GM10266 (cell line): ENCODE results near the gene CXorf38.

Experiments used
- DNase-seq: peaks from one replicate; pipeline ENCODE4 v3.0.0; 2012; ENCODE audit errors: extremely low spot score
- TF ChIP-seq, protein P1 (sequence below): IDR thresholded peaks from 2 replicates; pipeline ENCODE4 v1.5.1; 2012; ENCODE audit warnings: mild to moderate bottlenecking, low read depth; ENCODE audit not compliant: control insufficient read depth, insufficient read depth; ENCODE audit errors: missing control alignments

Gene CXorf38

DNA sequence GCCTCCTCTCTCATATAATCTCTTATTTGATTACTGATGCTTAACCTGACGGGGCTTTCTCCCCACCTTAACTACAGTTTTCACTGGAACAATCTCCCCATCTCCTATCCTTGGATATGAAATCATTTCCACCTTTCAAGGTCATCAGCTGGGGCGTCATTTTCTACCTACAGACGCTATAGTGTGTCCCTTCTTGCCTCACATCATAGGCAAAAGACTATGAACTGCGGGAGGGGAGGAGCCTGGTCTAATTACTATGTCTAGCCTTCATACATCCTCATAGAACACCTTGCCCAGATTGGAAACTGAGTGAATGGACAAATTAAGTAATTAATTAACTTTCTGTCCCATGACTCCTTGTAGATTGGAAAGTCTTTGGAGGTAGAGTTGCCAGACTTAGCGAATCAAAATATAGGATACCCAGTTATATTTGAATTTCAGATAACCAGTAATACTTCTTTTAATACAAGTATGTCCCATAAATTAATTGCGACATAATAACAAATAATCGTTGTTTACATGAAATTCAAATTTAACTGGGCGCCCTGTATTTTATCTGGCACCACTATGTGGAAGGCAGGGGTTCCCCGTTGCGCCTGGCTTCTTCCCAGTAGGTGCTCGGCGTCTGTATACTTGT is 67.3 kb downstream of the CXorf38 start:
- TF ChIP-seq, protein P1, sequence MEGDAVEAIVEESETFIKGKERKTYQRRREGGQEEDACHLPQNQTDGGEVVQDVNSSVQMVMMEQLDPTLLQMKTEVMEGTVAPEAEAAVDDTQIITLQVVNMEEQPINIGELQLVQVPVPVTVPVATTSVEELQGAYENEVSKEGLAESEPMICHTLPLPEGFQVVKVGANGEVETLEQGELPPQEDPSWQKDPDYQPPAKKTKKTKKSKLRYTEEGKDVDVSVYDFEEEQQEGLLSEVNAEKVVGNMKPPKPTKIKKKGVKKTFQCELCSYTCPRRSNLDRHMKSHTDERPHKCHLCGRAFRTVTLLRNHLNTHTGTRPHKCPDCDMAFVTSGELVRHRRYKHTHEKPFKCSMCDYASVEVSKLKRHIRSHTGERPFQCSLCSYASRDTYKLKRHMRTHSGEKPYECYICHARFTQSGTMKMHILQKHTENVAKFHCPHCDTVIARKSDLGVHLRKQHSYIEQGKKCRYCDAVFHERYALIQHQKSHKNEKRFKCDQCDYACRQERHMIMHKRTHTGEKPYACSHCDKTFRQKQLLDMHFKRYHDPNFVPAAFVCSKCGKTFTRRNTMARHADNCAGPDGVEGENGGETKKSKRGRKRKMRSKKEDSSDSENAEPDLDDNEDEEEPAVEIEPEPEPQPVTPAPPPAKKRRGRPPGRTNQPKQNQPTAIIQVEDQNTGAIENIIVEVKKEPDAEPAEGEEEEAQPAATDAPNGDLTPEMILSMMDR, result no peak
- no peak for DNase-seq

GRCh38 chrX:40579141-40579540 is 68.2 kb downstream of the CXorf38 start:
- TF ChIP-seq, protein P1, result no peak
- no peak for DNase-seq

DNA sequence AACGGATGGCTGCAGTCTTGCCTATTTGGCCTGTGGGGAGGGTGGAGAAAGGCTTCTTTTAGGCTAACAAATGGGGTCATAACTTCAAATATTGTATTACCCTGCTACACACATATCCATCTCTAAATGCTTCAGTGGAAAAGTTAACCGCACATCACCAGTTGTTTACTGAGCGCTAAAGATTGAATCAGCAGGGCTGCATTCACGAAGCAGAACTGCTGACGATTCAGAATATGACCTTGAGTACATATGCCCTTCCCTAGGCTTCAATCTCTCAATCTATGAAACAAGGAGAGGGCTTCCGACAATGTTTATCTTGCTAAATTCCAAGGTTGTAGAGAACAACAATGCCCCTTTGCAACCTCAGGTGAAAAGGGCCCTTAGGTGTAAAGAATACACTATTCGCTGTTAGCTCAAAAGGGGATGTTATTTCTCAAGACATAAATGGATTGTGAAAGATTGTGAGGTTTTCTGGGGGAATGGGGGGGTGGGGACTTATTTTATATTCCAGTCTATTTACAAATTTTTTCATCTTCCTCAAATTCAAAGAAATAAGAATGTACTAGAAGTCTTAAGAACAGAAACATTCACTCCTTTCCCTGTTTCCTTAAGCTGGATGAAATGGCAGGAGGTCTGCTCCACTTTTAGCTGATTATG is 69.2 kb downstream of the CXorf38 start:
- no peak for DNase-seq
- TF ChIP-seq, protein P1, result no peak
